Panc1 (cell line): ENCODE results near the gene TMEM205. TPM values are rescaled to one million over a fixed set of nuclear protein-coding genes. Genes with fewer than 3 reads are reported as not detected.
"Not testable (repeated sequence)": the region's sequence is repeated elsewhere in the genome, so short reads cannot be mapped to it uniquely, and the experiment has no call there.

ENCODE experiments used
- ATAC-seq: fragments of 200-7000 bp; cut with Tn5 transposase; 2 replicates; pipeline ENCODE4 v1.9.1; 2020; ENCODE audit warnings: mild to moderate bottlenecking, moderate library complexity
- BruUV-seq: library from RNA; stranded (reverse); fragments of 400-500 nt; replicated peaks from 2 replicates; lab custom pipeline; 2021; lab: Mats Ljungman, UMichigan
- CTCF ChIA-PET: fragments of 300-600 bp; sonication (Branson Sonifier 250); formaldehyde crosslinking; loops from one replicate; lab custom pipeline; 2022; ENCODE audit warnings: antibody characterized with exemption; lab: Charles Lee
- POLR2A ChIA-PET: fragments of 300-600 bp; sonication (Branson Sonifier 250); formaldehyde crosslinking; loops from one replicate; lab custom pipeline; 2022; ENCODE audit warnings: antibody characterized with exemption; lab: Charles Lee
- DNase-seq: peaks from one replicate; pipeline ENCODE4 v3.0.0-alpha.2; 2010; ENCODE audit warnings: low read depth, low spot score
- H3K27ac ChIP-seq: 2 replicates; pipeline ENCODE4 v1.5.1; 2011; ENCODE audit warnings: mild to moderate bottlenecking, low read length, inconsistent platforms
- H3K27me3 ChIP-seq: fragments of 200-500 bp; sonication (Bioruptor generic); 2 replicates; pipeline ENCODE4 v1.6.0; 2014; ENCODE audit warnings: low read length, inconsistent platforms; ENCODE audit not compliant: control insufficient read depth, insufficient read depth
- H3K36me3 ChIP-seq: fragments of 200-500 bp; sonication (Bioruptor generic); 2 replicates; pipeline ENCODE4 v1.5.1; 2014; ENCODE audit warnings: inconsistent platforms, mild to moderate bottlenecking, low read length, moderate library complexity; ENCODE audit not compliant: control insufficient read depth, insufficient read depth
- H3K4me1 ChIP-seq: 2 replicates; pipeline ENCODE4 v1.5.1; 2011; ENCODE audit warnings: inconsistent platforms, mild to moderate bottlenecking, low read length, moderate library complexity; ENCODE audit not compliant: control insufficient read depth, insufficient read depth
- H3K4me3 ChIP-seq, 2 experiments: 2 replicates each; pipeline ENCODE4 v1.5.1; 2011 to 2012; ENCODE audit warnings: low read depth in 2 of 2, low read length in 2 of 2, mild to moderate bottlenecking in 2 of 2, inconsistent platforms in 1 of 2, moderate library complexity in 1 of 2
- H3K9me3 ChIP-seq: fragments of 200-500 bp; sonication (Bioruptor generic); 2 replicates; pipeline ENCODE4 v1.5.1; 2014; ENCODE audit warnings: low read depth, mild to moderate bottlenecking, inconsistent platforms, low read length, moderate library complexity; ENCODE audit not compliant: control insufficient read depth, insufficient read depth
- POLR2AphosphoS5 ChIP-seq: IDR thresholded peaks from 2 replicates; pipeline ENCODE4 v1.6.1; 2012; ENCODE audit warnings: mild to moderate bottlenecking, low read depth, low read length, moderate library complexity
- SIN3A ChIP-seq: IDR thresholded peaks from 2 replicates; pipeline ENCODE4 v1.6.1; 2012; ENCODE audit warnings: low read depth, mild to moderate bottlenecking, low read length, moderate library complexity, borderline replicate concordance; ENCODE audit not compliant: insufficient read depth
- TCF7L2 ChIP-seq: IDR thresholded peaks from 2 replicates; pipeline ENCODE4 v1.6.1; 2011; ENCODE audit warnings: mild to moderate bottlenecking, low read depth, low read length, inconsistent platforms
- in situ Hi-C: cut with HindIII; loops from 2 replicates; pipeline ENCODE4 v1.10.0; 2016; ENCODE audit warnings: low sequenced_read_pairs, low pct_unique_long_range_greater_than_20kb
- intact Hi-C: fragments of 100-400 bp; cut with micrococcal nuclease; formaldehyde crosslinking; loops from one replicate; pipeline ENCODE4 v1.10.0; 2022; ENCODE audit not compliant: unreplicated experiment
- total RNA-seq: library from RNA; stranded (reverse); gene quantifications from one replicate; pipeline ENCODE4 v1.2.1, GENCODE V29; 2021; ENCODE audit not compliant: unreplicated experiment
- TF ChIP-seq, protein P1 (sequence below): fragments of 450-650 bp; IDR thresholded peaks from 2 replicates; pipeline ENCODE4 v1.5.1; 2017; ENCODE audit warnings: mild to moderate bottlenecking
- TF ChIP-seq, protein P2 (sequence below), 2 experiments: IDR thresholded peaks; 2 replicates each; pipeline ENCODE4 v1.6.1; 2011 to 2012; ENCODE audit warnings: low read depth in 2 of 2, control low read depth in 1 of 2, low read length in 1 of 2, mild to moderate bottlenecking in 1 of 2, moderate library complexity in 1 of 2; ENCODE audit not compliant: insufficient read depth in 1 of 2

TMEM205 gene
- total RNA-seq, 1 experiment from 2014 or later: 133 TPM

DNA sequence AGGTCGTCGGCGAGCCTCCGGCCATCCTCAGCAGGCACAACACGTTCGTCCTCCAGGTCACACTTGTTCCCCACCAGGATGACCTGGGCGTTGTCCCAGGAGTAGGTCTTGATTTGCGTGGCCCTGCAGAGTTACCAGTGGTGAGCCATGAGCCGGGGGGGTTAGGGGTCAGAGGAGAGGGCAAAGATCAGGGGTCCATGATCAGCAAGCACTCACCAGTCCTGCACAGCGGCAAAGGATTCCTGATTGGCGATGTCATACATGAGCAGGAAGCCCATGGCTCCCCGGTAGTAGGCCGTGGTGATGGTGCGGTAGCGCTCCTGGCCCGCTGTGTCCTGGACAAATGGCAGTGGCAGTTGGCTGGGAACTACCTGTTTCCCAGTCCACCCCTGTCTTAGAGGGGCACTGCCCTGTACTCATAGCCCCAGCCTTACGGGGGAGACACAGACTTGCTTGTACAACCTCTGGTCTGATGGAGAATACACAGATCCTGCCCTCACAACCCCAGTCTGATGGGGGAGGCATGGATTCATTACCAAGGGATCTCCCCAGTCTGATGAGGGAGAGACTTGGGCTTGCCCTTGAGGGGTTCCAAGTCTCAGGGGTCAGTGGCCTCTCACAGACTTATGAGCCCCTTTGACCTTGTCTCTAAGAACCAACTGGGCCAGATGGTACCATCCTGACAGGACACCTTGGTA is 10.5 kb downstream of the TMEM205 start:
- intact Hi-C loops (no loop called here), in situ Hi-C loops (no loop called here)
- Histone ChIP-seq H3K36me3 (no peaks in the 10 kb centered on the region), H3K27me3 (no peaks in the 10 kb centered on the region), H3K4me3 (no peak overlapping the region), H3K4me1 (0 out of 2 replicates have a peak, but pooled peaks cover 3% of the 10 kb centered on the region), H3K9me3 (no peaks in the 10 kb centered on the region), H3K27ac (no peak overlapping the region)
- ChIA-PET POLR2A (no interaction called here), CTCF (no interaction called here)
- no TSS peak for BruUV-seq
- ATAC-seq (no peak), DNase-seq (no peak)
- TF ChIP-seq, protein P1, sequence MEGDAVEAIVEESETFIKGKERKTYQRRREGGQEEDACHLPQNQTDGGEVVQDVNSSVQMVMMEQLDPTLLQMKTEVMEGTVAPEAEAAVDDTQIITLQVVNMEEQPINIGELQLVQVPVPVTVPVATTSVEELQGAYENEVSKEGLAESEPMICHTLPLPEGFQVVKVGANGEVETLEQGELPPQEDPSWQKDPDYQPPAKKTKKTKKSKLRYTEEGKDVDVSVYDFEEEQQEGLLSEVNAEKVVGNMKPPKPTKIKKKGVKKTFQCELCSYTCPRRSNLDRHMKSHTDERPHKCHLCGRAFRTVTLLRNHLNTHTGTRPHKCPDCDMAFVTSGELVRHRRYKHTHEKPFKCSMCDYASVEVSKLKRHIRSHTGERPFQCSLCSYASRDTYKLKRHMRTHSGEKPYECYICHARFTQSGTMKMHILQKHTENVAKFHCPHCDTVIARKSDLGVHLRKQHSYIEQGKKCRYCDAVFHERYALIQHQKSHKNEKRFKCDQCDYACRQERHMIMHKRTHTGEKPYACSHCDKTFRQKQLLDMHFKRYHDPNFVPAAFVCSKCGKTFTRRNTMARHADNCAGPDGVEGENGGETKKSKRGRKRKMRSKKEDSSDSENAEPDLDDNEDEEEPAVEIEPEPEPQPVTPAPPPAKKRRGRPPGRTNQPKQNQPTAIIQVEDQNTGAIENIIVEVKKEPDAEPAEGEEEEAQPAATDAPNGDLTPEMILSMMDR: no peak
- TF ChIP-seq, protein P2, sequence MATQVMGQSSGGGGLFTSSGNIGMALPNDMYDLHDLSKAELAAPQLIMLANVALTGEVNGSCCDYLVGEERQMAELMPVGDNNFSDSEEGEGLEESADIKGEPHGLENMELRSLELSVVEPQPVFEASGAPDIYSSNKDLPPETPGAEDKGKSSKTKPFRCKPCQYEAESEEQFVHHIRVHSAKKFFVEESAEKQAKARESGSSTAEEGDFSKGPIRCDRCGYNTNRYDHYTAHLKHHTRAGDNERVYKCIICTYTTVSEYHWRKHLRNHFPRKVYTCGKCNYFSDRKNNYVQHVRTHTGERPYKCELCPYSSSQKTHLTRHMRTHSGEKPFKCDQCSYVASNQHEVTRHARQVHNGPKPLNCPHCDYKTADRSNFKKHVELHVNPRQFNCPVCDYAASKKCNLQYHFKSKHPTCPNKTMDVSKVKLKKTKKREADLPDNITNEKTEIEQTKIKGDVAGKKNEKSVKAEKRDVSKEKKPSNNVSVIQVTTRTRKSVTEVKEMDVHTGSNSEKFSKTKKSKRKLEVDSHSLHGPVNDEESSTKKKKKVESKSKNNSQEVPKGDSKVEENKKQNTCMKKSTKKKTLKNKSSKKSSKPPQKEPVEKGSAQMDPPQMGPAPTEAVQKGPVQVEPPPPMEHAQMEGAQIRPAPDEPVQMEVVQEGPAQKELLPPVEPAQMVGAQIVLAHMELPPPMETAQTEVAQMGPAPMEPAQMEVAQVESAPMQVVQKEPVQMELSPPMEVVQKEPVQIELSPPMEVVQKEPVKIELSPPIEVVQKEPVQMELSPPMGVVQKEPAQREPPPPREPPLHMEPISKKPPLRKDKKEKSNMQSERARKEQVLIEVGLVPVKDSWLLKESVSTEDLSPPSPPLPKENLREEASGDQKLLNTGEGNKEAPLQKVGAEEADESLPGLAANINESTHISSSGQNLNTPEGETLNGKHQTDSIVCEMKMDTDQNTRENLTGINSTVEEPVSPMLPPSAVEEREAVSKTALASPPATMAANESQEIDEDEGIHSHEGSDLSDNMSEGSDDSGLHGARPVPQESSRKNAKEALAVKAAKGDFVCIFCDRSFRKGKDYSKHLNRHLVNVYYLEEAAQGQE (IDR thresholded peaks at IDR 0.05; ENCODE audit: insufficient read depth in 1 of 2, low read depth in 2 of 2, low read length in 1 of 2): no peak
- TF ChIP-seq TCF7L2 (no peak), SIN3A (no peak), POLR2AphosphoS5 (no peak)

DNA sequence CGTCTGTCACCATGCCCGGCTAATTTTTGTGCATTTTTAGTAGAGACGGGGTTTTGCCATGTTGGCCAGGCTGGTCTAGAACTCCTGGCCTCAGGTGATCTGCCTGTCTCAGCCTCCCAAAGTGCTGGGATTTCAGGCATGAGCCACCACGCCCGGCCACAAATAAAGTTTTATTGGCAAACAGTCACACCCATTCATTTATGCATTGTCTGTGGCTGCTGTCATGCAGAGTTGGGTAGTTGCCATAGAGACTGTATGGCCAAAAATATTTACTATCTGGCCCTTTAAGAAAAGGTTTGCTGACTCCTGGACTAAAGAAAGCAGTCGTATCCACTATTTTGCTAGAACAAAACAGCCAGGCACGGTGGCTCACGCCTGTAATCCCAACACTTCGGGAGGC is 12.2 kb downstream of the TMEM205 start:
- H3K4me3 ChIP-seq, H3K4me1 ChIP-seq, POLR2A ChIA-PET, H3K27me3 ChIP-seq, DNase-seq, H3K36me3 ChIP-seq, BruUV-seq, CTCF ChIA-PET, H3K27ac ChIP-seq, ATAC-seq, intact Hi-C loops, H3K9me3 ChIP-seq, in situ Hi-C loops: not testable (repeated sequence)

DNA sequence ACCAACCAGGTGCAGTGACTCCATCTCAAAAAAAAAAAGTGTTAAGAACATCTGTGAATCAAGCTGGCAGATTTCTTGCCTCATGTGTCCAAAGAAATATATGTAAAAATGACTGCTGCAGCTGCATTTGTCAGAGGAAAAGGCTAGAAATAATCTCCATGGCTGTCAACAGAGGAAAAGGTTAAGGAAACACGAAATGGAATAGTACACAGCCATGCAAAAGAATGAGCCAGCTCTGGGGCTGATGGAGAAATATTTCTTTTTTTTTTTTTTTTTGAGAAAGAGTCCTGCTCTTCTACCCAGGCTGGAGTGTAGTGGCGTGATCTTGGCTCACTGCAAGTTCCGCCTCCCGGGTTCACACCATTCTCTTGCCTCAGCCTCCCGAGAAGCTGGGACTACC is 13.2 kb downstream of the TMEM205 start:
- intact Hi-C loops: no loop called here
- DNase-seq: no peak
- in situ Hi-C loops: no loop called here
- Histone ChIP-seq H3K27me3 (no peaks in the 10 kb centered on the region), H3K4me1 (no peaks in the 10 kb centered on the region), H3K27ac (no peak overlapping the region), H3K4me3 (no peak overlapping the region), H3K36me3 (no peaks in the 10 kb centered on the region), H3K9me3 (no peaks in the 10 kb centered on the region)
- ChIA-PET POLR2A (no interaction called here), CTCF (no interaction called here)
- BruUV-seq: no TSS peak
- ATAC-seq: no peak
- TF ChIP-seq TCF7L2: no peak
- TF ChIP-seq SIN3A: no peak
- TF ChIP-seq, protein P1: no peak
- TF ChIP-seq, protein P2 (IDR thresholded peaks at IDR 0.05; ENCODE audit: insufficient read depth in 1 of 2, low read depth in 2 of 2, low read length in 1 of 2): no peak
- no peak for TF ChIP-seq POLR2AphosphoS5
